Sigmoid colon (tissue), 7 donors: ENCODE data around the gene RPL7L1. TPM values are rescaled to one million over a fixed set of nuclear protein-coding genes. Genes with fewer than 3 reads are reported as not detected.

ENCODE experiments used
- polyA plus RNA-seq, 3 donors: library from polyadenylated mRNA; stranded (reverse); fragments of 200-250 nt; gene quantifications; one replicate each; pipeline ENCODE4 v1.2.3, GENCODE V29; 2013
- total RNA-seq, 4 donors: library from RNA; depleted of rRNA; stranded (reverse); fragments of >200 nt; gene quantifications; one replicate each; pipeline ENCODE4 v1.1.0, GENCODE V29; 2016
- donor health status: healthy with polysubstance abuse.
- donor health status: Bipolar disorder and iron deficiency.
- donor health status: healthy.

RPL7L1 gene
- total and polyA plus RNA-seq, 7 donors: 30.6 to 79.0 (median 67.6) TPM

Other genes starting within 250 kb of the RPL7L1 start
- gene PRPH2, start 157.0 kb upstream of the RPL7L1 start, total RNA-seq: 1 to 10 TPM in 2 of 4 donors, under 1 TPM in 2; 0.66 to 3.5 (median 1.9) TPM
- under 1 TPM in 2 of 3 donors, not detected in 1; under 0.01 to 0.71 TPM for gene PRPH2, start 157.0 kb upstream of the RPL7L1 start, polyA plus RNA-seq
- gene TBCC, start 133.5 kb upstream of the RPL7L1 start, total RNA-seq: 10 to 100 TPM; 16.6 to 39.6 (median 27.7) TPM
- 10 to 100 TPM; 30.6 to 35.9 (median 35.4) TPM for gene TBCC, start 133.5 kb upstream of the RPL7L1 start, polyA plus RNA-seq
- 10 to 100 TPM; 13.6 to 18.5 (median 17.4) TPM for gene BICRAL, start 97.6 kb upstream of the RPL7L1 start, total RNA-seq
- gene BICRAL, start 97.6 kb upstream of the RPL7L1 start, polyA plus RNA-seq: 1 to 10 TPM; 4.6 to 7.8 (median 4.8) TPM
- gene PTCRA, start 36.4 kb downstream of the RPL7L1 start, total RNA-seq: not detected
- under 1 TPM in 1 of 3 donors, not detected in 2; 0.23 TPM for gene PTCRA, start 36.4 kb downstream of the RPL7L1 start, polyA plus RNA-seq
- 10 to 100 TPM; 22.8 to 24.9 (median 24.1) TPM for gene CNPY3, start 49.9 kb downstream of the RPL7L1 start, total RNA-seq
- 10 to 100 TPM; 11.8 to 37.5 (median 12.6) TPM for gene CNPY3, start 49.9 kb downstream of the RPL7L1 start, polyA plus RNA-seq
- gene GNMT, start 81.1 kb downstream of the RPL7L1 start, total RNA-seq: under 1 TPM in 1 of 4 donors, not detected in 3; 0.54 TPM
- gene GNMT, start 81.1 kb downstream of the RPL7L1 start, polyA plus RNA-seq: under 1 TPM in 1 of 3 donors, not detected in 2; 0.45 TPM
- 10 to 100 TPM; 10.2 to 19.1 (median 18.2) TPM for gene PEX6, start 99.6 kb downstream of the RPL7L1 start, total RNA-seq
- gene PEX6, start 99.6 kb downstream of the RPL7L1 start, polyA plus RNA-seq: 10 to 100 TPM; 12.6 to 21.5 (median 14.0) TPM
- 10 to 100 TPM; 26.7 to 41.5 (median 33.9) TPM for gene PPP2R5D, start 105.0 kb downstream of the RPL7L1 start, total RNA-seq
- 10 to 100 TPM; 29.4 to 38.8 (median 35.5) TPM for gene PPP2R5D, start 105.0 kb downstream of the RPL7L1 start, polyA plus RNA-seq
- 10 to 100 TPM; 49.0 to 91.5 (median 71.5) TPM for gene MEA1, start 134.3 kb downstream of the RPL7L1 start, total RNA-seq
- 10 to 100 TPM; 59.1 to 93.1 (median 75.1) TPM for gene MEA1, start 134.3 kb downstream of the RPL7L1 start, polyA plus RNA-seq
- gene KLHDC3, start 134.6 kb downstream of the RPL7L1 start, total RNA-seq: 100 to 1,000 TPM in 3 of 4 donors, 10 to 100 TPM in 1; 68.4 to 158 (median 105) TPM
- gene KLHDC3, start 134.6 kb downstream of the RPL7L1 start, polyA plus RNA-seq: 10 to 100 TPM; 64.3 to 69.7 (median 69.1) TPM
- 10 to 100 TPM; 40.5 to 46.6 (median 43.3) TPM for gene RRP36, start 142.0 kb downstream of the RPL7L1 start, total RNA-seq
- 10 to 100 TPM; 24.6 to 50.8 (median 27.3) TPM for gene RRP36, start 142.0 kb downstream of the RPL7L1 start, polyA plus RNA-seq
- 10 to 100 TPM; 10.3 to 14.4 (median 11.0) TPM for gene CUL7, start 174.2 kb downstream of the RPL7L1 start, total RNA-seq
- 1 to 10 TPM; 3.0 to 6.9 (median 3.2) TPM for gene CUL7, start 174.2 kb downstream of the RPL7L1 start, polyA plus RNA-seq
- gene MRPL2, start 179.8 kb downstream of the RPL7L1 start, total RNA-seq: 10 to 100 TPM; 14.1 to 25.7 (median 18.3) TPM
- gene MRPL2, start 179.8 kb downstream of the RPL7L1 start, polyA plus RNA-seq: 10 to 100 TPM; 65.9 to 70.2 (median 68.5) TPM
- 10 to 100 TPM; 23.2 to 44.9 (median 34.6) TPM for gene KLC4, start 180.0 kb downstream of the RPL7L1 start, total RNA-seq
- 100 to 1,000 TPM in 1 of 3 donors, 10 to 100 TPM in 2; 58.4 to 116 (median 84.1) TPM for gene KLC4, start 180.0 kb downstream of the RPL7L1 start, polyA plus RNA-seq
- 1 to 10 TPM; 4.8 to 9.7 (median 7.7) TPM for gene PTK7, start 196.7 kb downstream of the RPL7L1 start, total RNA-seq
- gene PTK7, start 196.7 kb downstream of the RPL7L1 start, polyA plus RNA-seq: 10 to 100 TPM in 1 of 3 donors, 1 to 10 TPM in 2; 1.2 to 15.6 (median 1.8) TPM